Loucy (cell line): ENCODE measurements around the gene CYGB.

Source experiments
- EZH2phosphoT487 ChIP-seq: fragments of 200-600 bp; IDR thresholded peaks from 2 replicates; pipeline ENCODE4 v1.6.1; 2018; ENCODE audit warnings: antibody characterized with exemption, mild to moderate bottlenecking, moderate library complexity, borderline replicate concordance
- TF ChIP-seq, protein P1 (sequence below): fragments of 200-600 bp; sonication (generic); conservative IDR thresholded peaks from 2 replicates; pipeline ENCODE4 v1.5.1; 2014; ENCODE audit warnings: mild to moderate bottlenecking, antibody characterized with exemption, low read length

DNA sequence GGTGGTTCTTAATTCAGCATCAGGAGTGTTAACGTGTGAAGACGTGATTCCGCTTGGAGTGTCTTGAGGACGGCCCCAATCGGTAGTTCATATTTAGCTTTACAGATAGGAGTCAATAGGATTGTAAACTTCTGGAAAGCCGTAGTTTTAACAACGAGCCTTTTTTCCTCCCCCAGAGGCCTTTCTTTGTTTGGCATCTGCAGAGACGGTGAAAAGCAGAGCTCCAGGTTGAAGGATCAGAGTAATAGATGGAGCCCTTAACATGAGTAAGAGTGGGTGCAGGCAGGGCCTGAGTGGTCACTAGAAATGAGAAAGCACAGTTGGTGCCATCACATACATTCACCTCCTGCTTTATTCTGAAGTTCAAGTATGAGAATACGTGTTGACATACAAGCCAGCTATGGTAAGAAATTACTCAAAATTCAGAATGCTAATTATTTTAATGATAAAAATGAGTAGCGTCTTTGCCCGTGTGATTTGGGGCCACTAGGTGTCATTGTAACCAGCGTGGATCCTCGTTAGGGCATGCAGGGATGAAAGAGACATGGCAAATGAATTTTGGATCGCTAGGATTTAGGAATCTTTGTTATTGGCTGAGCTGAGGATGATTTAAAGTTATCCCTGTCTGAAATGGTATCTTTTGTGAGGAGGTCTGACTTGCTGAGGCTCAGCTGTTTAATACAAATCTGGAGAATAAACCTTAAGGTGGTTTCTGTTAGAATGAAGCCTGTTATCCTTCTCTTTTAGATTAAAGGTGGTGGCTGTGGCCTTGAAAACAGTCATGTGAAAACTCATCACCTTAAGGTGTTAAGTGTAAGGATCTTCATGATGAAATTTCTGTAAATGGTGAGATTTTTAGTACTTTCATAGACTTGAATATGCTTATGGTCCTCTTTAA lies 20.9 kb upstream of the CYGB start:
- TF ChIP-seq, protein P1, sequence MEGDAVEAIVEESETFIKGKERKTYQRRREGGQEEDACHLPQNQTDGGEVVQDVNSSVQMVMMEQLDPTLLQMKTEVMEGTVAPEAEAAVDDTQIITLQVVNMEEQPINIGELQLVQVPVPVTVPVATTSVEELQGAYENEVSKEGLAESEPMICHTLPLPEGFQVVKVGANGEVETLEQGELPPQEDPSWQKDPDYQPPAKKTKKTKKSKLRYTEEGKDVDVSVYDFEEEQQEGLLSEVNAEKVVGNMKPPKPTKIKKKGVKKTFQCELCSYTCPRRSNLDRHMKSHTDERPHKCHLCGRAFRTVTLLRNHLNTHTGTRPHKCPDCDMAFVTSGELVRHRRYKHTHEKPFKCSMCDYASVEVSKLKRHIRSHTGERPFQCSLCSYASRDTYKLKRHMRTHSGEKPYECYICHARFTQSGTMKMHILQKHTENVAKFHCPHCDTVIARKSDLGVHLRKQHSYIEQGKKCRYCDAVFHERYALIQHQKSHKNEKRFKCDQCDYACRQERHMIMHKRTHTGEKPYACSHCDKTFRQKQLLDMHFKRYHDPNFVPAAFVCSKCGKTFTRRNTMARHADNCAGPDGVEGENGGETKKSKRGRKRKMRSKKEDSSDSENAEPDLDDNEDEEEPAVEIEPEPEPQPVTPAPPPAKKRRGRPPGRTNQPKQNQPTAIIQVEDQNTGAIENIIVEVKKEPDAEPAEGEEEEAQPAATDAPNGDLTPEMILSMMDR = peak; percentile 83
- no peak for TF ChIP-seq EZH2phosphoT487
